GM12878 (cell line): ENCODE measurements around the gene XRCC6. TPM values are rescaled to one million over a fixed set of nuclear protein-coding genes. Genes with fewer than 3 reads are reported as not detected.

Experiments
- BCL3 ChIP-seq: IDR thresholded peaks from 2 replicates; pipeline ENCODE4 v1.6.1; 2011; ENCODE audit warnings: borderline replicate concordance, low read depth, mild to moderate bottlenecking, moderate library complexity, low read length; ENCODE audit not compliant: insufficient read depth, poor library complexity, severe bottlenecking
- CEBPB ChIP-seq, 2 experiments: fragments of 150-350 bp in 1 of 2; IDR thresholded peaks; 2 replicates each; pipeline ENCODE4 v1.6.1; 2012 to 2014; ENCODE audit warnings: low read depth in 2 of 2, low read length in 2 of 2, borderline replicate concordance in 1 of 2, inconsistent platforms in 1 of 2
- CREB1 ChIP-seq: IDR thresholded peaks from 2 replicates; pipeline ENCODE4 v1.6.1; 2012; ENCODE audit warnings: low read depth, mild to moderate bottlenecking, inconsistent platforms
- EED ChIP-seq: sonication (generic); IDR thresholded peaks from 2 replicates; pipeline ENCODE4 v1.6.1; 2016; ENCODE audit warnings: antibody characterized with exemption, low read depth
- FOS ChIP-seq: IDR thresholded peaks from 3 replicates; pipeline ENCODE4 v1.6.1; 2011; ENCODE audit warnings: borderline replicate concordance; ENCODE audit not compliant: insufficient read length; ENCODE audit errors: extremely low read depth
- GABPA ChIP-seq: IDR thresholded peaks from 2 replicates; pipeline ENCODE4 v1.6.1; 2014; ENCODE audit warnings: antibody characterized with exemption, low read depth, mild to moderate bottlenecking, inconsistent platforms
- HDAC2 ChIP-seq: fragments of 200-600 bp; sonication (generic); IDR thresholded peaks from 2 replicates; pipeline ENCODE4 v1.6.1; 2017
- IKZF1 ChIP-seq: fragments of 450-650 bp; conservative IDR thresholded peaks from 2 replicates; pipeline ENCODE4 v1.6.1; 2017; ENCODE audit warnings: antibody characterized with exemption, mild to moderate bottlenecking
- KLF5 ChIP-seq: fragments of 450-650 bp; IDR thresholded peaks from 2 replicates; pipeline ENCODE4 v1.6.1; 2014; ENCODE audit warnings: mild to moderate bottlenecking; ENCODE audit not compliant: partially characterized antibody
- MEF2B ChIP-seq: fragments of 450-650 bp; IDR thresholded peaks from 2 replicates; pipeline ENCODE4 v1.6.1; 2018; ENCODE audit warnings: mild to moderate bottlenecking, moderate library complexity; ENCODE audit not compliant: partially characterized antibody, poor library complexity, severe bottlenecking
- MXI1 ChIP-seq: fragments of 150-350 bp; IDR thresholded peaks from 2 replicates; pipeline ENCODE4 v1.6.1; 2011; ENCODE audit warnings: low read depth, mild to moderate bottlenecking, inconsistent platforms, low read length, improper control_type of control experiment
- PML ChIP-seq: IDR thresholded peaks from 2 replicates; pipeline ENCODE4 v1.6.1; 2012; ENCODE audit warnings: low read length, inconsistent platforms
- RB1 ChIP-seq: fragments of 450-650 bp; formaldehyde crosslinking; IDR thresholded peaks from 2 replicates; pipeline ENCODE4 v1.6.1; 2017; ENCODE audit warnings: mild to moderate bottlenecking, borderline replicate concordance
- RFX5 ChIP-seq: IDR thresholded peaks from 2 replicates; pipeline ENCODE4 v1.6.1; 2011; ENCODE audit warnings: low read depth, low read length, improper control_type of control experiment
- RUNX3 ChIP-seq: IDR thresholded peaks from 2 replicates; pipeline ENCODE4 v1.6.1; 2012; ENCODE audit warnings: low read length, inconsistent platforms
- SMC3 ChIP-seq: IDR thresholded peaks from 2 replicates; pipeline ENCODE4 v1.6.1; 2011; ENCODE audit warnings: low read length, improper control_type of control experiment, borderline replicate concordance
- STAT3 ChIP-seq: IDR thresholded peaks from 2 replicates; pipeline ENCODE4 v1.6.1; 2011; ENCODE audit warnings: low read depth, low read length, improper control_type of control experiment
- polyA plus RNA-seq, 11 experiments: library from polyadenylated mRNA; depleted of rRNA in 4 of 11; unstranded in 6 of 11; stranded (reverse) in 5 of 11; fragments of >200 nt; fragmentation: Nextera tagmentation in 4 of 11; fragmentation: Illumina TruSeq in 1 of 11; extraction: Ambion mirVana in 4 of 11; extraction: Trizol in 1 of 11; gene quantifications; 1 replicate in 1 of 11; 2 replicates in 10 of 11; pipeline versions ENCODE4 v1.2.1 to v1.2.3, GENCODE V29; 2011 to 2016; ENCODE audit warnings: inconsistent platforms in 2 of 11, missing spikeins in 2 of 11, low read depth in 1 of 11
- total RNA-seq, 4 experiments: library from RNA; depleted of rRNA in 3 of 4; stranded (reverse); fragments of >200 nt in 3 of 4; fragmentation: Illumina TruSeq in 1 of 4; extraction: Trizol in 1 of 4; gene quantifications; 2 replicates each; pipeline versions ENCODE4 v1.2.1 to v1.2.3, GENCODE V29; 2013 to 2021
- TF ChIP-seq, protein P1 (sequence below): fragments of 450-650 bp; IDR thresholded peaks from 2 replicates; pipeline ENCODE4 v1.6.1; 2018; ENCODE audit warnings: borderline replicate concordance, mild to moderate bottlenecking; ENCODE audit not compliant: partially characterized antibody
- TF ChIP-seq, protein P2 (sequence below): IDR thresholded peaks from 2 replicates; pipeline ENCODE4 v1.6.1; 2011; ENCODE audit warnings: mild to moderate bottlenecking, low read depth, low read length, moderate library complexity; ENCODE audit not compliant: insufficient replicate concordance
- TF ChIP-seq, protein P3 (sequence below): IDR thresholded peaks from 2 replicates; pipeline ENCODE4 v1.6.1; 2012; ENCODE audit warnings: low read length, inconsistent platforms

Gene XRCC6
- total and polyA plus RNA-seq, 10 of the 15 experiments (the other 5 are each of a cell fraction or from before 2014, with no cell fraction given): 186 to 718 (median 348) TPM

GRCh38 chr22:41620589-41621098, 451 bp upstream of the XRCC6 start, which contains the start of gene DESI1 (continued):
- TF ChIP-seq RFX5 (no peak), CREB1 (no peak), RUNX3 (no peak), FOS (no peak), BCL3 (no peak), RB1 (no peak; the same call in 1 of the 2 replicates), SMC3 (no peak), GABPA (no peak), IKZF1 (no peak), HDAC2 (no peak), STAT3 (no peak), EED (no peak), CEBPB (IDR thresholded peaks at IDR 0.05; ENCODE audit: borderline replicate concordance in 1 of 2, low read depth in 2 of 2, low read length in 2 of 2) (no peak), PML (peak; percentile 73; the same call in 1 of the 2 replicates), MXI1 (peak; percentile 34), KLF5 (no peak), MEF2B (no peak)
- TF ChIP-seq, protein P1, sequence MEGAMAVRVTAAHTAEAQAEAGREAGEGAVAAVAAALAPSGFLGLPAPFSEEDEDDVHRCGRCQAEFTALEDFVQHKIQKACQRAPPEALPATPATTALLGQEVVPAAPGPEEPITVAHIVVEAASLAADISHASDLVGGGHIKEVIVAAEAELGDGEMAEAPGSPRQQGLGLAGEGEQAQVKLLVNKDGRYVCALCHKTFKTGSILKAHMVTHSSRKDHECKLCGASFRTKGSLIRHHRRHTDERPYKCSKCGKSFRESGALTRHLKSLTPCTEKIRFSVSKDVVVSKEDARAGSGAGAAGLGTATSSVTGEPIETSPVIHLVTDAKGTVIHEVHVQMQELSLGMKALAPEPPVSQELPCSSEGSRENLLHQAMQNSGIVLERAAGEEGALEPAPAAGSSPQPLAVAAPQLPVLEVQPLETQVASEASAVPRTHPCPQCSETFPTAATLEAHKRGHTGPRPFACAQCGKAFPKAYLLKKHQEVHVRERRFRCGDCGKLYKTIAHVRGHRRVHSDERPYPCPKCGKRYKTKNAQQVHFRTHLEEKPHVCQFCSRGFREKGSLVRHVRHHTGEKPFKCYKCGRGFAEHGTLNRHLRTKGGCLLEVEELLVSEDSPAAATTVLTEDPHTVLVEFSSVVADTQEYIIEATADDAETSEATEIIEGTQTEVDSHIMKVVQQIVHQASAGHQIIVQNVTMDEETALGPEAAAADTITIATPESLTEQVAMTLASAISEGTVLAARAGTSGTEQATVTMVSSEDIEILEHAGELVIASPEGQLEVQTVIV: no peak
- TF ChIP-seq, protein P2, sequence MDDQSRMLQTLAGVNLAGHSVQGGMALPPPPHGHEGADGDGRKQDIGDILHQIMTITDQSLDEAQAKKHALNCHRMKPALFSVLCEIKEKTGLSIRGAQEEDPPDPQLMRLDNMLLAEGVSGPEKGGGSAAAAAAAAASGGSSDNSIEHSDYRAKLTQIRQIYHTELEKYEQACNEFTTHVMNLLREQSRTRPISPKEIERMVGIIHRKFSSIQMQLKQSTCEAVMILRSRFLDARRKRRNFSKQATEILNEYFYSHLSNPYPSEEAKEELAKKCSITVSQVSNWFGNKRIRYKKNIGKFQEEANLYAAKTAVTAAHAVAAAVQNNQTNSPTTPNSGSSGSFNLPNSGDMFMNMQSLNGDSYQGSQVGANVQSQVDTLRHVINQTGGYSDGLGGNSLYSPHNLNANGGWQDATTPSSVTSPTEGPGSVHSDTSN: no peak
- TF ChIP-seq, protein P3, sequence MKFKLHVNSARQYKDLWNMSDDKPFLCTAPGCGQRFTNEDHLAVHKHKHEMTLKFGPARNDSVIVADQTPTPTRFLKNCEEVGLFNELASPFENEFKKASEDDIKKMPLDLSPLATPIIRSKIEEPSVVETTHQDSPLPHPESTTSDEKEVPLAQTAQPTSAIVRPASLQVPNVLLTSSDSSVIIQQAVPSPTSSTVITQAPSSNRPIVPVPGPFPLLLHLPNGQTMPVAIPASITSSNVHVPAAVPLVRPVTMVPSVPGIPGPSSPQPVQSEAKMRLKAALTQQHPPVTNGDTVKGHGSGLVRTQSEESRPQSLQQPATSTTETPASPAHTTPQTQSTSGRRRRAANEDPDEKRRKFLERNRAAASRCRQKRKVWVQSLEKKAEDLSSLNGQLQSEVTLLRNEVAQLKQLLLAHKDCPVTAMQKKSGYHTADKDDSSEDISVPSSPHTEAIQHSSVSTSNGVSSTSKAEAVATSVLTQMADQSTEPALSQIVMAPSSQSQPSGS: no peak
